ENCODE measurements around the gene ZNF302.
A peak's percentile ranks its signal among the peaks of the same experiment; 100 is the strongest.

ZNF302 gene

GRCh38 chr19:34677386-34678084, at the start of gene ZNF302:
ZNF302 (plus strand) TSS chr19:34677678; CDS start chr19:34678805, 1,127 bp downstream.
- peak; percentile 85 for DNase-seq (ENCODE audit: low read depth, low spot score)
- no peak for TF ChIP-seq ZNF274 (IDR thresholded peaks at IDR 0.05; ENCODE audit: low read depth, low read length)
- no peak for TF ChIP-seq YY1 (IDR thresholded peaks at IDR 0.05; ENCODE audit: insufficient read depth, insufficient read length)
- TF ChIP-seq SUZ12 (IDR thresholded peaks at IDR 0.05; ENCODE audit: extremely low read depth, insufficient read depth, insufficient read length) = no peak
- no peaks in the 10 kb centered on the region for H3K27me3 ChIP-seq (ENCODE audit: insufficient read depth, insufficient read length)
- H3K4me1 ChIP-seq (ENCODE audit: insufficient read depth, insufficient read length) = no peaks in the 10 kb centered on the region
- H3K36me3 ChIP-seq (ENCODE audit: insufficient read depth, insufficient read length, low read length) = peaks cover 28% of the 10 kb centered on the region
- peak within 1 kb of the TSS; percentile 74 for H3K4me3 ChIP-seq (ENCODE audit: insufficient read length, low read depth)
- 0 out of 2 replicates have a peak, but pooled peaks cover under 1% of the 10 kb centered on the region for H3K9me3 ChIP-seq (ENCODE audit: insufficient read depth, low read length)
- H3K9ac ChIP-seq (ENCODE audit: insufficient read length, low read depth) = peak within 1 kb of the TSS; percentile 83

GRCh38 chr19:34633802-34634201, 43.7 kb upstream of the ZNF302 start:
- no peaks in the 10 kb centered on the region for H3K4me1 ChIP-seq (ENCODE audit: insufficient read depth, insufficient read length)

DNA sequence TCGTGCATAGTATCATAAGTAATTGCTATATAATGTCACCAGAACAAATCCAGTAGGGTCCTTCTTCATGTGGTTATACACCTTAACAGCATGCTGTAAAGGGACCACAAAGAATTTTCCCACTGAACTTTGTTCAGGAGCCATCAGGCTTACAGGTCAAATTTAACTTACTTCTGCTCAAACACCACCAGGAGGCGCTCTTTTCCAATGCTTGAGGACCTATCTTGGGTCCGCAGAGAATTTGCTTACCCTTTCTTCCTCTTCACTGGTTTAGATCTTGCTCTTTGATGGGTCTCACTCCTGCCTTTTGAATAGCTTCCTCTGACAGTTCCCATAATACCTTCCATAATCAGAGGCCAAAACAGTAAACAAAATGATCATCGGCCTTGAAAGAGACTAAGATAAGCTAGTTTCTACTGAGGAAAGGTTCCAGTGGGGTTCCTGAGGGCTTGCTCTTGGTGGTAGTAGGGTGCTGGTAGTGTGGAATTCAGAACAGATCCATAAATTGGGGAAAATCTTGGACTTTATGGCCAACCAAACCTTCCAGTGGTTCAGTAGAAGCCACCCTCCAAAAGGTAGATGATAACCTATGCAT, 37.9 kb upstream of the ZNF302 start:
- H3K9me3 ChIP-seq (ENCODE audit: insufficient read depth, low read length) = peaks cover 5% of the 10 kb centered on the region; the same call in 1 of the 2 replicates
- no peaks in the 10 kb centered on the region for H3K36me3 ChIP-seq (ENCODE audit: insufficient read depth, insufficient read length, low read length)
- no peak for TF ChIP-seq YY1 (IDR thresholded peaks at IDR 0.05; ENCODE audit: insufficient read depth, insufficient read length)
- TF ChIP-seq ZNF274 (IDR thresholded peaks at IDR 0.05; ENCODE audit: low read depth, low read length) = no peak
- TF ChIP-seq SUZ12 (IDR thresholded peaks at IDR 0.05; ENCODE audit: extremely low read depth, insufficient read depth, insufficient read length) = no peak
- H3K27me3 ChIP-seq (ENCODE audit: insufficient read depth, insufficient read length) = no peaks in the 10 kb centered on the region
- no peak overlapping the region for H3K9ac ChIP-seq (ENCODE audit: insufficient read length, low read depth)
- DNase-seq (ENCODE audit: low read depth, low spot score) = peak; percentile 68
- no peaks in the 10 kb centered on the region for H3K4me1 ChIP-seq (ENCODE audit: insufficient read depth, insufficient read length)
- H3K4me3 ChIP-seq (ENCODE audit: insufficient read length, low read depth) = no peak overlapping the region

More at GRCh38 chr19:34633802-34634201, 43.7 kb upstream of the ZNF302 start:
- Histone ChIP-seq H3K9me3 (ENCODE audit: insufficient read depth, low read length) (peaks cover 12% of the 10 kb centered on the region; the same call in 1 of the 2 replicates), H3K9ac (ENCODE audit: insufficient read length, low read depth) (no peak overlapping the region), H3K4me3 (ENCODE audit: insufficient read length, low read depth) (no peak overlapping the region), H3K27me3 (ENCODE audit: insufficient read depth, insufficient read length) (no peaks in the 10 kb centered on the region), H3K36me3 (ENCODE audit: insufficient read depth, insufficient read length, low read length) (no peaks in the 10 kb centered on the region)
- TF ChIP-seq YY1 (IDR thresholded peaks at IDR 0.05; ENCODE audit: insufficient read depth, insufficient read length) = no peak
- no peak for TF ChIP-seq SUZ12 (IDR thresholded peaks at IDR 0.05; ENCODE audit: extremely low read depth, insufficient read depth, insufficient read length)
- no peak for TF ChIP-seq ZNF274 (IDR thresholded peaks at IDR 0.05; ENCODE audit: low read depth, low read length)
- DNase-seq (ENCODE audit: low read depth, low spot score) = no peak

DNA sequence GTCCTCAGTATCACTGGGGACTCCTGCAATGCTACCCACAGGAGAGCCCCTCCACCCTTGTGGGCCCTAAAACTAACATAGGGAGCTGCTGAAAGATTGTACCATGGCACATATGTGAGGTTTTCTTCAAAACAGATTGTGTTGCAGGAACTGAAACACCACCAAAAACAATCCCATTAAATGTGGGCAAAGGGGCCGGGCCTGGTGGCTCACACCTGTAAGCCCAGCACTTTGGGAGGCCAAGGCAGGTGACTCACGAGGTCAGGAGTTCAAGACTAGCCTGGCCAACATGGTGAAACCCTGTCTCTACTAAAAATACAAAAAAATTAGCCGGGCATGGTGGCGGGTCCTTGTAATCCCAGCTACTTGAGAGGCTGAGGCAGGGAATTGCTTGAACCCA, 35.2 kb upstream of the ZNF302 start:
- H3K4me3 ChIP-seq (ENCODE audit: insufficient read length, low read depth) = no peak overlapping the region
- H3K4me1 ChIP-seq (ENCODE audit: insufficient read depth, insufficient read length) = no peaks in the 10 kb centered on the region
- no peak overlapping the region for H3K9ac ChIP-seq (ENCODE audit: insufficient read length, low read depth)
- no peaks in the 10 kb centered on the region for H3K9me3 ChIP-seq (ENCODE audit: insufficient read depth, low read length)
- TF ChIP-seq SUZ12 (IDR thresholded peaks at IDR 0.05; ENCODE audit: extremely low read depth, insufficient read depth, insufficient read length) (no peak), YY1 (IDR thresholded peaks at IDR 0.05; ENCODE audit: insufficient read depth, insufficient read length) (no peak), ZNF274 (IDR thresholded peaks at IDR 0.05; ENCODE audit: low read depth, low read length) (no peak)
- H3K36me3 ChIP-seq (ENCODE audit: insufficient read depth, insufficient read length, low read length) = no peaks in the 10 kb centered on the region
- no peaks in the 10 kb centered on the region for H3K27me3 ChIP-seq (ENCODE audit: insufficient read depth, insufficient read length)
- no peak for DNase-seq (ENCODE audit: low read depth, low spot score)

GRCh38 chr19:34644991-34645461, 32.5 kb upstream of the ZNF302 start:
- no peak for DNase-seq (ENCODE audit: low read depth, low spot score)
- Histone ChIP-seq H3K4me3 (ENCODE audit: insufficient read length, low read depth) (no peak overlapping the region), H3K36me3 (ENCODE audit: insufficient read depth, insufficient read length, low read length) (no peaks in the 10 kb centered on the region), H3K4me1 (ENCODE audit: insufficient read depth, insufficient read length) (no peaks in the 10 kb centered on the region), H3K27me3 (ENCODE audit: insufficient read depth, insufficient read length) (no peaks in the 10 kb centered on the region), H3K9ac (ENCODE audit: insufficient read length, low read depth) (no peak overlapping the region), H3K9me3 (ENCODE audit: insufficient read depth, low read length) (no peaks in the 10 kb centered on the region)
- TF ChIP-seq SUZ12 (IDR thresholded peaks at IDR 0.05; ENCODE audit: extremely low read depth, insufficient read depth, insufficient read length) = no peak
- no peak for TF ChIP-seq YY1 (IDR thresholded peaks at IDR 0.05; ENCODE audit: insufficient read depth, insufficient read length)
- TF ChIP-seq ZNF274 (IDR thresholded peaks at IDR 0.05; ENCODE audit: low read depth, low read length) = no peak

DNA sequence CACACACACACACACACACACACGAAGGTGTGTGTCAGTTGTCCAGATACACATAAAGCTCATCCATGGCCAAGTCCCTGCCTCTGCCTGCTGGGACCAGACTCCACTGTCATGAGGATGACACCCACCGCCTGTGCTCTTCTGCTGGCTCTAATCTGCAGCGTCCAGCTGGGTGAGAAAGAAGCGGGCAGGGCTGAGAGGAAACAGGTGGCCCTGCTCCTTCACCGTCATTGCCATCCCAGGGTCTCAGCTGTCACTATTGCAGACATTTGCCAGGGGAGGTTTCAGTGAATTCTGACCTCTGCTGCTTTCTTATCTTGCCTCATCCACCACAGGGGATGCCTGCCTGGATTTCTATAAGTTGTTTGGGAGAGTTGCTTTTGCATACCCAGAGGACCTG, 31.9 kb upstream of the ZNF302 start:
- Histone ChIP-seq H3K4me3 (ENCODE audit: insufficient read length, low read depth) (no peak overlapping the region), H3K4me1 (ENCODE audit: insufficient read depth, insufficient read length) (no peaks in the 10 kb centered on the region), H3K9ac (ENCODE audit: insufficient read length, low read depth) (no peak overlapping the region), H3K9me3 (ENCODE audit: insufficient read depth, low read length) (no peaks in the 10 kb centered on the region), H3K36me3 (ENCODE audit: insufficient read depth, insufficient read length, low read length) (no peaks in the 10 kb centered on the region), H3K27me3 (ENCODE audit: insufficient read depth, insufficient read length) (no peaks in the 10 kb centered on the region)
- DNase-seq (ENCODE audit: low read depth, low spot score) = no peak
- no peak for TF ChIP-seq ZNF274 (IDR thresholded peaks at IDR 0.05; ENCODE audit: low read depth, low read length)
- TF ChIP-seq SUZ12 (IDR thresholded peaks at IDR 0.05; ENCODE audit: extremely low read depth, insufficient read depth, insufficient read length) = no peak
- TF ChIP-seq YY1 (IDR thresholded peaks at IDR 0.05; ENCODE audit: insufficient read depth, insufficient read length) = no peak

DNA sequence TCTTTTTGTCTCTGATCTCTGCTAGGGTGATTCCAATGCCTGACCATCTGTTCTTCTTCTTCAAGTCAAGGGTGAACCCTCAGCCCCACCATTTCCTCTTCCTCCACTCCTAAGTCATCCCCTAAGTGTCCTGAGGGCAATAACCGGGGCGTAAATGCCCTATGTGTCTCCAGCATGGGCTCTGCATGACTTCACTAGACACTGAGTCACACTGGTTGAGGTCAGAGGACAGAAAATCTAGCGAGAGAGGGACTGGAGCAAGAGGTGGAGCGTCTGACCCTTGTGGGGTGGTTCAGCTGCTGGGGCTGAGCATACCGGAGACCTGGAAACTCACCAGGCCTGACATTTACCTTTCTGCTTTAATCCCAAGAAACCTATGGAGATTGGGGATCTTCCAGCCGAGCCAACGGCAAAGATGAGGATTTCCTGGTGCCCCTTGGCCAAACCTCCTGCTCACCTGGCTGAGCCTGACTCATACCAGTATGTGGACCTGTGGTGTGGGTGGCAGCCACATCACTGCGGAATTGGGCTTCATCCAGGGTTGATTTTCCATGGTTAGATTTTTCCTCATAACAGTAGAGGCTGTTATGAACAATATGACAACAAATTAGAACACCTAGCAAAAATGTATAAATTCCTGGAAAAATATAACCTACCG, 27.5 kb upstream of the ZNF302 start:
- TF ChIP-seq YY1 (IDR thresholded peaks at IDR 0.05; ENCODE audit: insufficient read depth, insufficient read length) (no peak), SUZ12 (IDR thresholded peaks at IDR 0.05; ENCODE audit: extremely low read depth, insufficient read depth, insufficient read length) (no peak), ZNF274 (IDR thresholded peaks at IDR 0.05; ENCODE audit: low read depth, low read length) (no peak)
- Histone ChIP-seq H3K9me3 (ENCODE audit: insufficient read depth, low read length) (peaks cover 3% of the 10 kb centered on the region; the same call in 1 of the 2 replicates), H3K4me3 (ENCODE audit: insufficient read length, low read depth) (no peak overlapping the region), H3K9ac (ENCODE audit: insufficient read length, low read depth) (no peak overlapping the region), H3K36me3 (ENCODE audit: insufficient read depth, insufficient read length, low read length) (no peaks in the 10 kb centered on the region), H3K4me1 (ENCODE audit: insufficient read depth, insufficient read length) (no peaks in the 10 kb centered on the region), H3K27me3 (ENCODE audit: insufficient read depth, insufficient read length) (no peaks in the 10 kb centered on the region)
- no peak for DNase-seq (ENCODE audit: low read depth, low spot score)

Data from NT2/D1 (cell line).